Measurements from ENCODE around the gene PSEN1. TPM values are rescaled to one million over a fixed set of nuclear protein-coding genes. Genes with fewer than 3 reads are reported as not detected.

Gene PSEN1
- total RNA-seq, 1 donor from 2014 or later, result 31.7 TPM

- no peak for DNase-seq (ENCODE audit: low read depth)
- TF ChIP-seq, protein P1, sequence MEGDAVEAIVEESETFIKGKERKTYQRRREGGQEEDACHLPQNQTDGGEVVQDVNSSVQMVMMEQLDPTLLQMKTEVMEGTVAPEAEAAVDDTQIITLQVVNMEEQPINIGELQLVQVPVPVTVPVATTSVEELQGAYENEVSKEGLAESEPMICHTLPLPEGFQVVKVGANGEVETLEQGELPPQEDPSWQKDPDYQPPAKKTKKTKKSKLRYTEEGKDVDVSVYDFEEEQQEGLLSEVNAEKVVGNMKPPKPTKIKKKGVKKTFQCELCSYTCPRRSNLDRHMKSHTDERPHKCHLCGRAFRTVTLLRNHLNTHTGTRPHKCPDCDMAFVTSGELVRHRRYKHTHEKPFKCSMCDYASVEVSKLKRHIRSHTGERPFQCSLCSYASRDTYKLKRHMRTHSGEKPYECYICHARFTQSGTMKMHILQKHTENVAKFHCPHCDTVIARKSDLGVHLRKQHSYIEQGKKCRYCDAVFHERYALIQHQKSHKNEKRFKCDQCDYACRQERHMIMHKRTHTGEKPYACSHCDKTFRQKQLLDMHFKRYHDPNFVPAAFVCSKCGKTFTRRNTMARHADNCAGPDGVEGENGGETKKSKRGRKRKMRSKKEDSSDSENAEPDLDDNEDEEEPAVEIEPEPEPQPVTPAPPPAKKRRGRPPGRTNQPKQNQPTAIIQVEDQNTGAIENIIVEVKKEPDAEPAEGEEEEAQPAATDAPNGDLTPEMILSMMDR (conservative IDR thresholded peaks at IDR 0.05; ENCODE audit: low read depth, low read length), result no peak
- H3K4me3 ChIP-seq (ENCODE audit: low read depth, low read length), result no peak overlapping the region
Measured at GRCh38 chr14:73267474-73267873, 131.2 kb downstream of the PSEN1 start.

DNA sequence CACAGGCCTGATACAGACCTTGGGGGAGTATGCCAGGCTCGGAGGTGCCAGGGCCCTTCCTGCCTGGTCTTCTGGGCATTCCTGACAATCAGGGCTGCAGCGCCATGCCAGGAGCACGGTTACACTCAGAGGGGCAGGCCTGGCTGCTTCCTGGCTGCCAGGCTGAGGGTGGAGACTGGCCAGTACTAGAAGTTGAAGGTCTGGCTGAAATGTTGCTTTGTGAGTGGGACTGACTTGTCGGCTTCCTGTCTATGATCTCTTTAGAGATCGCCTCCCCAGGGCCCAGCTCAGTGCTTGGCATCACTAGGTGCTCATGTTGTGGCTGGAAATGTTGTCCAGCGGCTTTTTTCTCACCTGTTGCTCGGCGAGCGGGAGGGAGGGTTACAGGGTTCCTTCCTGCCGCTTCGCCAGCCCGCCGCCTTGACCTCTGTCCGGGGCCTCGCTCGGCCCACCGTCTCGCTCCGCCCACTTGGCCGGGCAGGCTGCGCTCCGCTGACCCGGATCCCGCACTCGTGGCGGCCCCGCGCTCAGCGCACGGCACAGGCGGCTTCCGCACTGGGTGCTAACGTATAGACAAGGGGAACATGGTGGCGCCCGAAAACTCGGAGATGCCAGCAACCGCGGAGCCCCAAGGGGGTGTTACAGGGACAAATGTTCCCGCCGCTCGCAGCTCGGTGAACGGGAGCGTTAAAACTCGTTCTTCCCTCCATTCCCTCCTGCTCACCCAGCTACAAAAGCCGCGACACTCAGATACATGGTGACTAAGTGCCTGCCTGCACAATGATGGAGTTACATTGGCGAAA is 133.6 kb downstream of the PSEN1 start:
- peak overlapping the region; percentile 5 for H3K4me3 ChIP-seq (ENCODE audit: low read depth, low read length)
- TF ChIP-seq, protein P1 (conservative IDR thresholded peaks at IDR 0.05; ENCODE audit: low read depth, low read length), result peak; percentile 4
- no peak for DNase-seq (ENCODE audit: low read depth)

DNA sequence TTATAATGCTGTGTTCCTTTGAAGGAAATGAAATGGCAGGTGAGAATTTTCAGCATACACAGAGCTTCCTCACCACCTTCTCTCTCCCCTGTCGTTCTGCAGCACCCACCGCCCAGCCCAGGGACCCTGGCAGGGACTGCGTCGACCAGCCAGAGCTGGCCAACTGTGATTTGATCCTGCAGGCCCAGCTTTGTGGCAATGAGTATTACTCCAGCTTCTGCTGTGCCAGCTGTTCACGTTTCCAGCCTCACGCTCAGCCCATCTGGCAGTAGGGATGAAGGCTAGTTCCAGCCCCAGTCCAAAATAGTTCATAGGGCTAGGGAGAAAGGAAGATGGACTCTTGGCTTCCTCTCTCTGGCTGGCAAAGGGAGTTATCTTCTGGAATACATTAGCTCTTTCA is 136.1 kb downstream of the PSEN1 start:
- TF ChIP-seq, protein P1 (conservative IDR thresholded peaks at IDR 0.05; ENCODE audit: low read depth, low read length), result no peak
- DNase-seq (ENCODE audit: low read depth), result no peak
- no peak overlapping the region for H3K4me3 ChIP-seq (ENCODE audit: low read depth, low read length)

Other genes starting within 250 kb of the PSEN1 start
- gene DPF3, start 242.4 kb upstream of the PSEN1 start, total RNA-seq, result 0.86 and 0.94 TPM in 2 replicates
- 26.6 and 30.9 TPM in 2 replicates for gene DCAF4, start 210.0 kb upstream of the PSEN1 start, total RNA-seq
- 8.5 and 10.1 TPM in 2 replicates for gene ZFYVE1, start 109.4 kb upstream of the PSEN1 start, total RNA-seq
- 29.2 and 47.3 TPM in 2 replicates for gene RBM25, start 78.0 kb upstream of the PSEN1 start, total RNA-seq
- gene PAPLN, start 101.0 kb downstream of the PSEN1 start, total RNA-seq, result 5.9 and 12.7 TPM in 2 replicates

Data from epithelial cell of proximal tubule (primary cell).